GM21390 (cell line): Measurements from ENCODE around the gene DIP2C.

Experiments used
- ATAC-seq: cut with Tn5 transposase; IDR thresholded peaks from one replicate; pipeline ENCODE4 v1.9.1; 2021; ENCODE audit not compliant: unreplicated experiment

The DIP2C gene

DNA sequence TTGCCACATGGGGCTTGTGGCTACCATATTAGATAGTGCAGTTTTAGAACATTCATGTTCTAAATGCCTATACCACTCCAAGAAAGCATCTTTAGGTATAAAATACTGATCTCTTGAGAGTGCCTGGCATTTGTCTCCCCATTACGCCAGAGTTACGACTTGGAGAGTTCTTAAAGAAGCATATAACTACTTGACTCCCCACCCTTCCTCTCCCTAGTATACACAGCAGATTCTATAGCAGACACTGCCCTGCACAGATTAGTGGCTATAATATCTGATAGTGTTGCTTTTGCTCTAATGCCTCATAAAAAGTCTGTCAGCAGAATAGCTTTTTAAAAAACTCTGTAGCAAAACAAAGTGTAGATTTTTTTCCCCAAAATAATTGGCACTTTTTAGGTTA lies 463.4 kb downstream of the DIP2C start:
- ATAC-seq: no peak

GRCh38 chr10:224571-224970 lies 464.9 kb downstream of the DIP2C start:
- ATAC-seq: no peak
